A673 (cell line): ENCODE data around the gene ST7.

Experiments used
- EZH2 ChIP-seq: fragments of 200-600 bp; sonication (generic); IDR thresholded peaks from 2 replicates; pipeline ENCODE4 v1.6.1; 2017; ENCODE audit warnings: borderline replicate concordance, low read depth, mild to moderate bottlenecking, mixed read lengths, antibody characterized with exemption, low read length; ENCODE audit not compliant: poor library complexity, severe bottlenecking
- TF ChIP-seq, protein P1 (sequence below): fragments of 300-800, 200-600 bp; sonication (generic); conservative IDR thresholded peaks from 2 replicates; pipeline ENCODE4 v1.5.1; 2017; ENCODE audit warnings: low read depth, mild to moderate bottlenecking, antibody characterized with exemption, low read length, moderate library complexity, mixed read lengths

DNA sequence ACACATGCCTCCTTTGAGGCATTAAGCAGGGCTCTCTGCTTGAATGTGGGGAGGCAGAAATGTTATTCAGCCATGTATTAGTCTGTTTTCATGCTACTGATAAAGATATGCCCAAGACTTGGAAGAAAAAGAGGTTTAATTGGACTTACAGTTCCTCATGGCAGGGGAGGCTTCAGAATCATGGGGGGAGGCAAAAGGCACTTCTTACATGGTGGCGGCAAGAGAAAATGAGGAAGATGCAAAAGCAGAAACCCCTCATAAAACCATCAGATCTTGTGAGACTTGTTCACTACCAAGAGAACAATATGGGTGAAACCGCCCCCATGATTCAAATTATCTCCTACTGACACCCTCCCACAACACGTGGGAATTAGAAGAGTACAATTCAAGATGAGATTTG lies 37.9 kb downstream of the ST7 start:
- TF ChIP-seq, protein P1, sequence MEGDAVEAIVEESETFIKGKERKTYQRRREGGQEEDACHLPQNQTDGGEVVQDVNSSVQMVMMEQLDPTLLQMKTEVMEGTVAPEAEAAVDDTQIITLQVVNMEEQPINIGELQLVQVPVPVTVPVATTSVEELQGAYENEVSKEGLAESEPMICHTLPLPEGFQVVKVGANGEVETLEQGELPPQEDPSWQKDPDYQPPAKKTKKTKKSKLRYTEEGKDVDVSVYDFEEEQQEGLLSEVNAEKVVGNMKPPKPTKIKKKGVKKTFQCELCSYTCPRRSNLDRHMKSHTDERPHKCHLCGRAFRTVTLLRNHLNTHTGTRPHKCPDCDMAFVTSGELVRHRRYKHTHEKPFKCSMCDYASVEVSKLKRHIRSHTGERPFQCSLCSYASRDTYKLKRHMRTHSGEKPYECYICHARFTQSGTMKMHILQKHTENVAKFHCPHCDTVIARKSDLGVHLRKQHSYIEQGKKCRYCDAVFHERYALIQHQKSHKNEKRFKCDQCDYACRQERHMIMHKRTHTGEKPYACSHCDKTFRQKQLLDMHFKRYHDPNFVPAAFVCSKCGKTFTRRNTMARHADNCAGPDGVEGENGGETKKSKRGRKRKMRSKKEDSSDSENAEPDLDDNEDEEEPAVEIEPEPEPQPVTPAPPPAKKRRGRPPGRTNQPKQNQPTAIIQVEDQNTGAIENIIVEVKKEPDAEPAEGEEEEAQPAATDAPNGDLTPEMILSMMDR: no peak
- no peak for TF ChIP-seq EZH2
